ENCODE measurements around the gene MEGF11.

Gene MEGF11

DNA sequence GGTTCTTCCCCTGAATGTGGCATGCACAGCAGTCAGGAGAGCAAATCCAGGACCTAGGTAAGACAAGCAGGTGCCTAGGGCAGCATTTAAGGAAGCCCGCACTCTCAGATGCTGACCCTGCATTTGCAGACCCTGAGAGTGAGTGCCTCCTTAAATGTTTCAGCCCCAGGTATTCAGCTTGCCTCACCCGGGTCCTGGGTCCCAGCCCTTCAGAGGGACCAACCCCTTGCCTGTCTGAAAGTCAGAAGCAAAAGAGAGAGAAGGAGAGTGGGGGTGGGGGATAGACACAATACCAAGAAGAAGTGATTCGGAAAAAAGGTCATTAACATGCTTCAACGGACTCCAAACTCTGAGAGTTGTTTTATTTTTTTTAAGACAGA, 75.0 kb downstream of the MEGF11 start:
- Histone ChIP-seq H3K79me2 (ENCODE audit: insufficient read depth, low read length) (no peaks in the 10 kb centered on the region), H2AFZ (ENCODE audit: low read length) (no peak overlapping the region), H3K4me3 (ENCODE audit: low read depth, low read length, poor library complexity, severe bottlenecking) (peak overlapping the region; percentile 42)

DNA sequence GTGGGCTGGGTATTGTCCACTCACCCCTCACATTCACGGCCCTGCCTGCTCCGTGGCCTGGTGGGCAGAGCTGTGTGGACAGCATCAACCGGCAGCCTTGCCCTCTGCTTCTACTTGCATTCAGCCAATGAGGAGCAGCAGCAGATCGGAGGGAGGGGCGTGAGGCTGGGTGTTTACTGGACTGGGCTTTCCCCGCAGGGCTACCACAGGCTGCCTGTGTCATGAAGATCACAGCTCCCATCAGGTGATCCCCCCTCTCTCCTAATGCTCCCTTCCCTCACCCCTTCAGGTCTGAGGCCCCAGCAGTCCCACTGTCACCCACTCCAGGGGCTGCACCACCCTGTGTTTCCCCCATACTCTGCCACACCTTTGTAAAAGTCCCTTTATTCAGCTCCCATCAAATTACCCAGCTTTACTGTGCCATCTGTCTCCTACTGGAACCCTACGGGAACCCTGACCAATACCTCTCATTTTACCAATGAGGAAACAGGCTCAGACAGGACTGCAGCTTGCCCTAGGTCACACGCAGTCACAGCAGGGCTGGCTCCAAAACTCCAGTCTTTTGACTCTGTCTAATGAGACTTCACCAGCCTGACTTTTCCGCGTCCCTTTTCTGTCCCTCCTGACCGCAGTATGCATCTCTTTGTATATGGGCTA, 81.1 kb downstream of the MEGF11 start:
- Histone ChIP-seq H3K4me2 (ENCODE audit: low read length) (peak overlapping the region; percentile 88), H2AFZ (ENCODE audit: low read length) (no peak overlapping the region), H3K27ac (ENCODE audit: low read depth, low read length, poor library complexity, severe bottlenecking) (peak overlapping the region; percentile 100)

More for the DNA sequence above, 75.0 kb downstream of the MEGF11 start:
- Histone ChIP-seq H3K27ac (ENCODE audit: low read depth, low read length, poor library complexity, severe bottlenecking) (peak overlapping the region; percentile 100), H3K4me1 (ENCODE audit: insufficient read depth, low read length, severe bottlenecking) (peaks cover 100% of the 10 kb centered on the region), H3K9me3 (ENCODE audit: low read length) (no peaks in the 10 kb centered on the region), H3K9ac (ENCODE audit: low read length) (peak overlapping the region; percentile 81), H3K9me2 (ENCODE audit: low read depth, low read length) (no peaks in the 10 kb centered on the region), H3K4me2 (ENCODE audit: low read length) (peak overlapping the region; percentile 71), H3K27me3 (ENCODE audit: insufficient read depth, low read length) (no peaks in the 10 kb centered on the region), H4K20me1 (ENCODE audit: insufficient read depth, low read length) (no peaks in the 10 kb centered on the region), H3F3A (ENCODE audit: insufficient read depth, low read length) (0 out of 2 replicates have a peak, but pooled peaks cover 4% of the 10 kb centered on the region), H3K36me3 (ENCODE audit: insufficient read depth, low read length) (no peaks in the 10 kb centered on the region)
- TF ChIP-seq EZH2 (IDR thresholded peaks at IDR 0.05; ENCODE audit: borderline replicate concordance, low read length) = no peak
- TF ChIP-seq, protein P1, sequence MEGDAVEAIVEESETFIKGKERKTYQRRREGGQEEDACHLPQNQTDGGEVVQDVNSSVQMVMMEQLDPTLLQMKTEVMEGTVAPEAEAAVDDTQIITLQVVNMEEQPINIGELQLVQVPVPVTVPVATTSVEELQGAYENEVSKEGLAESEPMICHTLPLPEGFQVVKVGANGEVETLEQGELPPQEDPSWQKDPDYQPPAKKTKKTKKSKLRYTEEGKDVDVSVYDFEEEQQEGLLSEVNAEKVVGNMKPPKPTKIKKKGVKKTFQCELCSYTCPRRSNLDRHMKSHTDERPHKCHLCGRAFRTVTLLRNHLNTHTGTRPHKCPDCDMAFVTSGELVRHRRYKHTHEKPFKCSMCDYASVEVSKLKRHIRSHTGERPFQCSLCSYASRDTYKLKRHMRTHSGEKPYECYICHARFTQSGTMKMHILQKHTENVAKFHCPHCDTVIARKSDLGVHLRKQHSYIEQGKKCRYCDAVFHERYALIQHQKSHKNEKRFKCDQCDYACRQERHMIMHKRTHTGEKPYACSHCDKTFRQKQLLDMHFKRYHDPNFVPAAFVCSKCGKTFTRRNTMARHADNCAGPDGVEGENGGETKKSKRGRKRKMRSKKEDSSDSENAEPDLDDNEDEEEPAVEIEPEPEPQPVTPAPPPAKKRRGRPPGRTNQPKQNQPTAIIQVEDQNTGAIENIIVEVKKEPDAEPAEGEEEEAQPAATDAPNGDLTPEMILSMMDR (IDR thresholded peaks at IDR 0.05; ENCODE audit: low read length) = no peak

DNA sequence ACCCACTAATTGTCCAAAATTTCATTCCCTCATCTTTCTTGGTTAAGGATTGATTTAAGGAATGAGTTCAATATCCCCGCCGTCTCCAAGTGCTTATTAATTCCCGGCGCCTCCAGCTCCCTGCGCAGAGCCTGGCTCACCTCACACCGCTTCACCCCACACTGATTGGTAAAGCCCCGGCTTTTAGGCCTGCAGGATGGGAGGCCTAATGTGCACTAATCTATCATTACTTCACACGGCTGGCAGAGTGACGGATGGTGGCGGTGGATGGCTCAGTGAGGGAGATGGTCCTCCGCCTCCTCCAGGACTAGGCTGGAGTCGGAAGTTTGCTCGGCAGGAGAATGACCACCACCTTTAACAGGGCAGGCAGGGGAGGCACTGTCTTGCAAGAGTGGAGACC, 81.7 kb downstream of the MEGF11 start:
- Histone ChIP-seq H3F3A (ENCODE audit: insufficient read depth, low read length) (0 out of 2 replicates have a peak, but pooled peaks cover 3% of the 10 kb centered on the region), H3K4me3 (ENCODE audit: low read depth, low read length, poor library complexity, severe bottlenecking) (peak overlapping the region; percentile 66), H3K27ac (ENCODE audit: low read depth, low read length, poor library complexity, severe bottlenecking) (peak overlapping the region; percentile 100), H3K9ac (ENCODE audit: low read length) (peak overlapping the region; percentile 91), H3K79me2 (ENCODE audit: insufficient read depth, low read length) (no peaks in the 10 kb centered on the region), H3K4me2 (ENCODE audit: low read length) (peak overlapping the region; percentile 88), H3K4me1 (ENCODE audit: insufficient read depth, low read length, severe bottlenecking) (peaks cover 99% of the 10 kb centered on the region), H2AFZ (ENCODE audit: low read length) (no peak overlapping the region), H3K9me2 (ENCODE audit: low read depth, low read length) (no peaks in the 10 kb centered on the region), H3K9me3 (ENCODE audit: low read length) (no peaks in the 10 kb centered on the region), H3K36me3 (ENCODE audit: insufficient read depth, low read length) (no peaks in the 10 kb centered on the region), H3K27me3 (ENCODE audit: insufficient read depth, low read length) (no peaks in the 10 kb centered on the region), H4K20me1 (ENCODE audit: insufficient read depth, low read length) (no peaks in the 10 kb centered on the region)
- no peak for TF ChIP-seq EZH2 (IDR thresholded peaks at IDR 0.05; ENCODE audit: borderline replicate concordance, low read length)
- TF ChIP-seq, protein P1 (IDR thresholded peaks at IDR 0.05; ENCODE audit: low read length) = no peak

More for the DNA sequence above, 81.1 kb downstream of the MEGF11 start:
- Histone ChIP-seq H4K20me1 (ENCODE audit: insufficient read depth, low read length) (no peaks in the 10 kb centered on the region), H3K27me3 (ENCODE audit: insufficient read depth, low read length) (no peaks in the 10 kb centered on the region), H3K36me3 (ENCODE audit: insufficient read depth, low read length) (no peaks in the 10 kb centered on the region), H3K79me2 (ENCODE audit: insufficient read depth, low read length) (no peaks in the 10 kb centered on the region), H3K9me2 (ENCODE audit: low read depth, low read length) (no peaks in the 10 kb centered on the region), H3K4me1 (ENCODE audit: insufficient read depth, low read length, severe bottlenecking) (peaks cover 99% of the 10 kb centered on the region), H3F3A (ENCODE audit: insufficient read depth, low read length) (0 out of 2 replicates have a peak, but pooled peaks cover 3% of the 10 kb centered on the region), H3K9ac (ENCODE audit: low read length) (peak overlapping the region; percentile 91), H3K9me3 (ENCODE audit: low read length) (no peaks in the 10 kb centered on the region), H3K4me3 (ENCODE audit: low read depth, low read length, poor library complexity, severe bottlenecking) (peak overlapping the region; percentile 66)
- no peak for TF ChIP-seq EZH2 (IDR thresholded peaks at IDR 0.05; ENCODE audit: borderline replicate concordance, low read length)
- TF ChIP-seq, protein P1 (IDR thresholded peaks at IDR 0.05; ENCODE audit: low read length) = no peak
